Epidermal melanocyte (primary cell): ENCODE measurements around the gene PARM1.
"Not testable (repeated sequence)": the region's sequence is repeated elsewhere in the genome, so short reads cannot be mapped to it uniquely, and the experiment has no call there.

Source experiments
- DNase-seq: peaks from one replicate; pipeline ENCODE4 v3.0.0; 2011; ENCODE audit warnings: low spot score; ENCODE audit not compliant: insufficient read length

PARM1 gene

GRCh38 chr4:74982546-74983252, 49.8 kb downstream of the PARM1 start:
- no peak for DNase-seq

DNA sequence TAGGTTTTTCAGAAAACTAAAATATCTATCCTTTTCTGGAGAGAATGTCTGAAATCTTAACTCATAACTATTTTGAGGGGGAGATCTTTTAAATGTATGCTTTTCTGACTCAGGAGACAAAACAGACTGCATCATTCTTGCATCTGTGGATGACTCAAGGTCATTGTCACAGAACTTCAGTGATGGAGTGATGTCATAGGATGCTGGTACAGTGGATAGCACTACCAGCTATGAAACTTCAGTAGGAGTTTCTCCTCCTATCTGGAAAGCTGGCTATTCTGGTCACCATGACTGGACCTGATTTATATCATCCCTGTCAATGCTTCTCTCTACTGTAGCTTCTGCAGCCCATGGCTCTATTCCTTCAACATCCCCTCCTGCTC, 50.3 kb downstream of the PARM1 start:
- DNase-seq: no peak

DNA sequence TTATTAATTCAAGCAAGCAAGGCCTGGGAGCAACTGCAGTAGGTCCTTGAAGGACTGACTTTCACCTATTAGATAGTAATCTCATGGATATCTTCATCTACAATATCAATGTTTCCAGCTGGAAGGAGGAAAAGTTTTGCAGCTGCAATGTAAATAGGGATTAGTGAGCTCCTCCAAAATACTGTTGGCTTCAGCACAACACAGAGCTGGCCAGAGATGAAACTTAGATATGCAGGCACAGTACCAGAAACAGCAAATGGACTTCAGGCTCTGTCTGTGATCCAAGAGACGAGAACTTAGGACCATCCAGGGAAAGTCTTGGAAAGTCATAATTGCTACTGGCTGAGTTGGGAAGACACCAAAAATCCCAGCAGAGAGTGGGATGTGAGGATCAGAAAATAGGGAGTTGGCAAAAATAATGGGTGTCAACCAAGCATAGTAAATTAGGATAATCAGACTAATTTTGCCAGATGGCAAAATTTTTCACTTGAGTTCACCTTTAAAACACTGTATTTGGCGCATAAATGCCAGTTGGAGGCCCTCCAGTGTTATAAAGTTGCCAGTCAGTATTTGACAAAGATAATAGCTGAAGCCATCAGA, 57.5 kb downstream of the PARM1 start:
- DNase-seq: no peak

DNA sequence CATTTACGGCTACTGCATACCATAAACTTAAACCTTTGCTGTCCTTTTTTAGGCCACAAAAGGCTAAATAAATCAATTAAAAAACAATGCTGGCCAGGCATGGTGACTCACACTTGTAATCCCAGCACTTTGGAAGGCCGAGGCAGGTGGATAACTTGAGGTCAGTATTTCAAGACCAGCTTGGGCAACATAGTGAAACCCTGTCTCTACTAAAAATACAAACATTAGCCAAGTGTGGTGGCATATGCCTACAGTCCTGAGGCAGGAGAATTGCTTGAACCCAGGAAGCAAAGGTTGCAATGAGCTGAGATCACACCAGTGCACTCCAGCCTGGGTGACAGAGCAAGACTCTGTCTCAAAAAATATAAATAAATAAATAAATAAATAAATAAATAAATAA, 61.5 kb downstream of the PARM1 start:
- DNase-seq: not testable (repeated sequence)

GRCh38 chr4:74996996-74997395, 64.1 kb downstream of the PARM1 start:
- no peak for DNase-seq

DNA sequence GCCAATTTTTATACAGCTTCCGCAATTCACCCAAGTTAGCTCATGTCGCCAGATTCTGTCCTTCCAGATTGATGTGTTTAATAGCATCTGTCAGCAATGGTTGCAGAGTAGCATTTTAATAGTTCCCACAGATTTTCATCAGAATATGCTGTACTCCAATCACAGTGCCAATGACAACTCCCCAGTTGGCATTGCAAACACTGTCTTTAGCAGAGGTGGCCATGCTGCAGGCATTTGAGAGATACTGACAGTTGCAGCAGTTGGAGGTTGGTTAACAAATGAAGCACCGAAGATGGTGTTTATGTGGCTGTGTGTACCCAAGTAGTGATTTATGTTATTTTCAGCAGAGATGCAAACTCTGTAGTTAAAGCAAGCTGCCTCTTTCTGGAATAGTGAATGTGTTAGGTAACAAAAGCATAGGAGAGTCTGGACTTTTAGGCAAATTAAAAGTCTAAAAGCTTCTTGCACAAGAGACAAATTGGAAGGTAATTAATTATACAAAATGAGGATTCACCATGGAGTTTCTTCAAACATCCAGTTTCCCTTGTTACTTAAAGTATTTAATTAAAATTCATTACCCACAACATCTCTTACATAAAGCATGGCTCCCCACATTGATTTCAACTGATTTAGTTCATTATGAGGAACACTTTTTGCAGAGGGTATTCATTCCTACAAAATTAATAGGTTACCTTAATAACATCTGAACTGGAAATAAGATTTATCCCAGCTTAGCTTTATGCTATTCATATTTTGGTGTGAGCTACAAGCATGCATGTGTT, 65.2 kb downstream of the PARM1 start:
- no peak for DNase-seq

DNA sequence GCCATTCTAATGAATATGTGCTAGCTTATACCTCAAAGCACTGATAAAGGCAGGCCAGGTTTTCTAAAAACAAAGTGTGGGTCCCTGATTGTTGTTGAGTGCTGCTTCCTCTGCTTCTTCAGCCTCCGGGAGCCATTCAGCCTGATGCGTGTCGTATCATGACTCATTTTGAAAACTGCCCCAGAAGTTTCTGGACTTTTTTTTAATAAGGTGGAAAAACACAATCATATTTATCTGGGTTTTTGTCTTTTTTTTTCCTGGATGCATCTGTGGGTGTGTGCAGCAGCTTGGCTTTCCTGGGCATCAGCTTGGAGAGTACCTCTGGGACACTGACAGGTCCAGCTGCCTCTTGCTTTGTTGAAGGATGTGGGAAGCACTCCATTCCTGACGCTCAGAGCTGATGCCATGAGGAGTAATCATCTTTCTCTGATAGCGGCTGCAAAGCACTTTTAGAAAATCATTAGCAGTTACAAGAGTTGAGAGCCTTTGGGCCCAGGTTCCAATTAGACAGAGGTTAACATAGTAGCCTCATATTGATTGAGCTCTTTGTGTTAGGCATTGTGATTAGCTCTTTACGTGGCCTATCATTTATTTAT, 66.9 kb downstream of the PARM1 start:
- no peak for DNase-seq

DNA sequence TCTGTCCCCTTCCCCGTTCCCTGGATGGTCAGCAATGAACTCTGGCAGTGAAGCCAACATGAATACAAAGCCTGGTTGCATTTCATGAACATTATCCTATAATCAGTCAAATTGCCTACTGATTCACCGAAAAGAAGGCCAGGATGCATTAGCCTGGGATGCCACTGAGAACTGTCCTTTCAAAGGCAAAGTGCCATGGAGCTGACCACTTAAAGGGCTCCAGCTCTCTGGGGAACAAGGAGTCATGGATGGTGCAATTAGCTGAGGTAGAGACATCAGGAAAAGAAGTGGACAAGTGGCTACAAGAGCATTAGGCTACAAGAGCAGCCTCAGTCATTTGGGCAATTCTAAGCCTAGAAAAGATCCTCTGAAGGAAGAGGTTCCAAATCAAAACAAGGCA, 69.0 kb downstream of the PARM1 start:
- no peak for DNase-seq

- DNase-seq: no peak
Measured at GRCh38 chr4:75002381-75002780, 69.5 kb downstream of the PARM1 start.

- DNase-seq: no peak
Measured at GRCh38 chr4:75003979-75004378, 71.1 kb downstream of the PARM1 start.

GRCh38 chr4:75004755-75005668, 72.1 kb downstream of the PARM1 start:
- no peak for DNase-seq

GRCh38 chr4:75005727-75006126, 72.8 kb downstream of the PARM1 start:
- DNase-seq: no peak

DNA sequence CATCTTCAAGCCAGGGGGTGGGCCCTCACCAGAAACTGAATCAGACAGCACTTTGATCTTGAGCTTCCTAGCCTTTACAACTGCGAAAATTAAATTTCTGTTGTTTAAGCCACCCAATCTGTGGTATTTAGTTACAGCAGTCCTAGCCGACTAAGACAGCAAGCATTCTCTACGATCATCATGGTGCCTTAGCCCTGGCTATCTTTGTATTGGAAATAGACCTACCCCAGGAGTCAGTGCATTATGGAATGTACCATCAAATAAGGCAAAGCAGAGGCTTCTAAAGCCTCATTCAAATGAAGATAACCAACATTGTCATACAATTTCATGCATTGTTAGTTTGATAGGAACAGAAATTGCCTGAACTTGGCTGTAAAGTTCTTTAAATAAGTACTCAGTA, 75.0 kb downstream of the PARM1 start:
- DNase-seq: no peak

DNA sequence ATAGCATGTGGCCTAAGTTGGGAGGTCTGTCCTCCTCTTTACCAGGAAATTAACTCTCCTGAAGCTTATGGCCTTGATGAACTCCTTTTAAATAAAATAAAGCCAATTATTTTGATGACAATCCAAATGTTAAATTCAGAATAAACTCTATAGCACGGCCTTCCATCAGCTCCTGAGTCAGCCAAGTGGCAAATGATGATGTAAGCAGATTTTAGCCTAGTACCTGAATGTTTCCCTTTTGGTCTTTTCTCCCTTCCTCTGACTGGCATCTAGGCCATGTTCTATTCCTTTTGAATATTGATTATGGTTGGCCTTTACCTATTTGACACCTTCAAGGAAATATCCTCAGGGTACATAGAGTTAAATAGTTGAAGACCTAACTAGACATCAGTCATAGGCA, 76.2 kb downstream of the PARM1 start:
- DNase-seq: no peak

- no peak for DNase-seq
Measured at GRCh38 chr4:75011131-75011795, 78.3 kb downstream of the PARM1 start.

DNA sequence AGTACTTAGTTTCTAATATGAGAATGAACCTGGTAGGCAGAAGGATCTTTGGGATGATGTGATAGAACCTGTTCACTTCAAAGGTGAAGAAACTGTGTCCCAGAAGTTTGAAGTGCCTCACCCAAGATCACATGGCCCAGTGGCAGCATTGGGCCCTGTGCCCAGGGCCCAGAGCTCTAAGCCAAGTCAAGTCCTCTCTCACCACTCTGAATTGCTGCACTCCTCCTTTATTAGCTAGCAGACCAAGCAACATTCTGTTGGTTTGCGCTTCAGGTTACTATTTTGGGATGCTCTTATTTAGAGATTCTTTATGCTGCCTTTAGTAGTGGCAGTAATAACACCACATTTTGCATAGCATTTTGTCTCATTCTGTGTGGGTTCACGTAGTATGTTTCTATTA, 82.7 kb downstream of the PARM1 start:
- DNase-seq: no peak

GRCh38 chr4:75016472-75016871, 83.6 kb downstream of the PARM1 start:
- DNase-seq: no peak

GRCh38 chr4:75018811-75019479, 86.0 kb downstream of the PARM1 start:
- no peak for DNase-seq

DNA sequence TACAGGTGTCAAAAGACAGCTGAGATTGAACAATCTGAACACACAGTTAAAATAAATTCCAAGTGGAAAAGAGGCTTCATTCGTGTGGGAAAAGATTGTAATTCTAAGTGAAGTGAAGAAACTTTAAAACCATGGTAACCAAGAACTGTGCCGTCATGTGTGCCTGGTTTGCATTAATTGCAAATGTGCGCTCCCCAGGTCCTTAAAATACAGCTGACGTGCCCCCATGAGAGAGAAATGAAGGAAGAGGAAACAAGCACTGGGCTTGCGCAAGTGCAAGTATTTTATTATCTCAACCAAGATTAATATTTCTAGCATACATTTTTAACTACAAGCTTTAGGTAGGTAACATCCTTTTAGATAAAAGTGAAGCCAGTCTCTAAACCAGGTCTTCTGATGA, 92.5 kb downstream of the PARM1 start:
- DNase-seq: no peak

- no peak for DNase-seq
Measured at GRCh38 chr4:75028196-75028854, 95.4 kb downstream of the PARM1 start.
